Islet of Langerhans (tissue), 1 donor: Measurements from ENCODE around the gene GCKR.

ENCODE experiments used
- FAIRE-seq: peaks from one replicate; lab custom pipeline; 2011; peaks lifted over from hg19 to GRCh38; lab: Jason Lieb, UNC

Gene GCKR, protein sequence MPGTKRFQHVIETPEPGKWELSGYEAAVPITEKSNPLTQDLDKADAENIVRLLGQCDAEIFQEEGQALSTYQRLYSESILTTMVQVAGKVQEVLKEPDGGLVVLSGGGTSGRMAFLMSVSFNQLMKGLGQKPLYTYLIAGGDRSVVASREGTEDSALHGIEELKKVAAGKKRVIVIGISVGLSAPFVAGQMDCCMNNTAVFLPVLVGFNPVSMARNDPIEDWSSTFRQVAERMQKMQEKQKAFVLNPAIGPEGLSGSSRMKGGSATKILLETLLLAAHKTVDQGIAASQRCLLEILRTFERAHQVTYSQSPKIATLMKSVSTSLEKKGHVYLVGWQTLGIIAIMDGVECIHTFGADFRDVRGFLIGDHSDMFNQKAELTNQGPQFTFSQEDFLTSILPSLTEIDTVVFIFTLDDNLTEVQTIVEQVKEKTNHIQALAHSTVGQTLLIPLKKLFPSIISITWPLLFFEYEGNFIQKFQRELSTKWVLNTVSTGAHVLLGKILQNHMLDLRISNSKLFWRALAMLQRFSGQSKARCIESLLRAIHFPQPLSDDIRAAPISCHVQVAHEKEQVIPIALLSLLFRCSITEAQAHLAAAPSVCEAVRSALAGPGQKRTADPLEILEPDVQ

DNA sequence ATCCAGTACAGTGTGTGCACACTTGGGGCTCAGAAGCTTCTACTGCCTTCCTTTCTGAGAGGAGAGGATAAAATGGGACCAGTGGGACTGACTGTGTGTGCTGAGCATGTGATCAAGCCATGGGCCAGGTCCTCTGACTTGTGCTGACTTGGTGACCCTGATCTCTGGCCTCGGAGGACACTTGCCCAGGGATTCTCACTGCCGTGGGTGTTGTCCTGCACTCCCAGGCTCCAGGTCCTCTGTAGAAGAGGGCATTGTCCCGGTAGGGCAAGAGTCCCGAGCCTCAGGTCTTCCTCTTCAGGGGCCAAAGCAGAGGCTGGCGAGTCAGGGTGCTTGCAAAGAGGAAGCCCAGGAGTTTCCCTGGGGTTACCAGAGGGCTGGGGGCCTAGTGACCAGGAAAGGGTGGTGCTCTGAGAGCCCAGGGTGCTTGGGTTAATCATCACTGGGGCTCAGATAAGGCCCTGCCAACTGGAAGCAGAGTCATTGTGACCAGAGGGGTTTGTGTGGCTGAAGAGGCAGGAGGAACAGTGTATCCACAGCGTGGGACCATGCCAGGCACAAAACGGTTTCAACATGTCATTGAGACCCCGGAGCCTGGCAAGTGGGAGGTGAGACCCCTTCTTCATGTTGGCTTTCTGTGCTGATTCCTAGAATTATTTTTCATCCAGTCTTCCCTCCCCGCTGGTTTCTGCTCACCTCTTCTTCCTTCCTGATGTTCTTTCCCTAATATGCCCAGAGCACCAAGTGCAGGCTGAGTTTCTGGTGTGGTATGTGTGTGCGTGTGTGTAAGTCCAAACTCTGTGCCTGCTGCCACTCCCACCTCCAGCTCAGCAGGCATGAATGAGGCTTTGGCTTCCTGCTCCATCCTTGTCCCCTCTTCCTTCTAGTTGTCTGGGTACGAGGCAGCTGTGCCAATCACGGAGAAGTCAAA, at the start of gene GCKR:
TSS of gene GCKR (plus strand) at position 483 of the 931 bp plus-strand sequence. CDS start at position 549, 66 bp downstream.
- no peak for FAIRE-seq

DNA sequence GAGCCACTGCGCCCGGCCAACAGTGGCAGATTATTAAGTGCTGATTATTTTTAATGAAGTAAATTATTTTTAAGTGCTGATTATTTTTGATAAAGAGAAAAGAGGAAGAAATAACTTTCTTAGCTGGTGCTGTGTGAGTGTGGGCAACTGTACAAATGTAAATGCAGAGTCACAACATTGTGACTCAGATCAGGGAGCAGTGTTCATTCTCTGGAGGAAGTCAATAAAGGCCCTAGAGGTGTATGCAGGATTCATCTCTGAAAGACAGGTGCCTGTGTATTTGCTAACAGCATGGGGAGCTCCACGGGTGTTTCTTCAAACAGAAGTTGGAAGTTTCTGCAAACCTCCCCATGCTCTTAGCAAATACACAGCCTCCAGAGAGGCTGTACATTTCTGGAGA, 48.3 kb upstream of the GCKR start:
- FAIRE-seq, result no peak

DNA sequence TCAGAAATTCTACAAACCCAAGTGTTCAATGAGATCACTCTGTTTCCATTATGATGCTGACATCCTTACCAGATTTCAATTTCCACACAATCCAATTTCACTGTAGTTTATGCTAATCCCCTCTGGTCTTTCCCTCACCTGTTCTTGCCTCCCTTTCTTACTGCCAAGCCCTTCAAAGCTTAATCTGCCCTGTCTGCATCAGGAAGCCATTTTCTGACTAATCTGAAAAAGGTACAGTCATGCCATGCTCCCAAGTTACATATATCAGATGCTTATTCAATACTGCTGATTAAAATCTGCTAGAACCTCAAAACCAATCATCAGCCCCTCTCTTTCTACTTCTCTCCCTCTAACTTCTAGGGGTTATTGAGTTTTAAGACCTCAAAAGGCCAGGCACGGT, 45.5 kb upstream of the GCKR start:
- FAIRE-seq, result no peak

DNA sequence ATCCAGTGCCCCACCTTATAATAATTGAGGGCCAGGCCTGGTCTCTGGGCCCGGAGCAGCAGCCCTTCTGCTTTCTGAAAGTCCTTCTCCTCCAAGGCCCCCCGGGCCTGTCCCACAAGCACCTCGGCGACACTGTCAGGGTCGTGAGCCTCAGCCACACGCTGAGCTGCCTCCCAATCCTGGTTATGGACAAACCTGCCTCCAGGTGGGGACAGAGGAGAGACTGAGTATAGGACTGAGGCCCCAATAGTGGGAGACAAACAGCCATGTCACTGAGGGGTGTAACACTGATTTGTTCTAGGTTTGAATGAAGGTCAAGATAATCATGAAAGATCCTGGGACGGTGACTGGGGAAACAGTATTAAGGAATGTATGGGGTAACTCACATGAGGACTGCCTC, 42.7 kb upstream of the GCKR start:
- no peak for FAIRE-seq

DNA sequence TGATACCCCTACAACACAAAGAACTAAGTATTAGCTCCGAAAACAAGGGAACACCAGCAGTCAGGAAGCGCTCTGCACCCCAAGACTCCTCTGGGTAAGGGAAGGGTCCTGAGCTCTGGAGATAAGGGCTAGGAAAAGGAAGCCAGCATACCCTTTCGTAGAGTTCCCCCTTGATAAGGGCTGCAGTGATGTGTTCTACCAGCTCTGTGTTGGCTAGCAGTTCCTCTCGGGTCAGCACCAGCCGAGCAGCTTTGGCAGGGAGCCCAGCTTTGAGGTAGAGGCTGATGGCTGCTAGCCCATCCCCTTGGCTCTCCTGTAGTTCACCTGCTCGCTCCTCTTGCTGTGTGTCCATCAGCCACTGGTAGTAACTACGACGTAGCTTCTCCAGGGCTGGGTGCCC, 35.5 kb upstream of the GCKR start:
- FAIRE-seq, result no peak

DNA sequence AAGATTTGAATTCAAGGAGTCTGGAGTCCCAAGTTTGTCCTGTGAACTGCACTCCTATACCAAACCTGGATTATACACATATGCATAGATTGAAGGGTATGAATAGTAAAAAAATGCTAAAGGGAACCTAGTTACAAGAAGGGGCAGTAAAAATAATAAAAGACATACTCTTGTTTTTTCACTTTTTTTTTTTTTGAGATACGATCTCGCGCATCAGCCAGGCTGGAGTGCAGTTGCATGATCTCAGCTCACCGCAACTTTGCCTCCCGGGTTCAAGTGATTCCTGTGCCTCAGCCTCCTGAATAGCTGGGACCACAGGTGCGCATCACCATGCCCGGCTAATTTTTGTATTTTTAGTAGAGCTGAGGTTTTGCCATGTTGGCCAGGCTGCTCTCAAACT, 32.2 kb upstream of the GCKR start:
- FAIRE-seq, result no peak

DNA sequence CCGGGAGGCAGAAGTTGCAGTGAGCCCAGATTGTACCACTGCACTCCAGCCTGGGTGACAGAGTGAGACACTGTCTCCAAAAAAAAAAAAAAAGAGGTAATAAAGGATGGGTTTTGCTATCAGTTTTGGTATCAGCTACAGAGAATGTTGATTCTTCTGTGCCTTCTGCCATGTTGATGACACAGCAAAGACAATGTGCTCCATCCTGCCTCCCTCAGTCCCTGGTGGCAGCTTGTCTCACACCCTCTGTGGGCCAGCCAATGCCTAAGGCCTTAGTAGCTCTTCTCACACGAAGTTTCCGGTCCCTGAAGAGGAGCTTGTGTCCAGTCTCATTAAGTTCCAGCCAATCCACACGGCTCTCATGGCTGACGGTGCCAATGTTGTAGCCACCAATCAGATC, 24.7 kb upstream of the GCKR start:
- FAIRE-seq, result no peak

DNA sequence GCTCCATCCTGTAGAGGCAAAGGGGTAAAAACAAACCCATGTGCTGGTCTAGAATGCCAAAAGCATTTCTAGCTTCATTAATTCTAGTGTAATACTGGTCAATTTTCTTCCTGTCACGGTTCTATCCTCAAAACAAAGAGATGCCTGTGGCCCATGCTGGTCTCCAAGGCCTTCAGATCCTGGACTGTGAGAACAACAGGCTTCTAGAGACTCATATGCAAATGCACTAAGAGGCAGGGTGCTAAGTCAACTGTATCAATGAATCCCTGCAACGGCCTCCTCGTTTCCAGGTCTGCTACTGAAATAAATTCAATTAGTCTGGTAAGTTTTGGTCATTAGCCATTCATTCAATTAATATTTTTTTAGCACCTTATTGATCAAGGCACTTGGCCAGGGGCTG, 11.1 kb upstream of the GCKR start:
- FAIRE-seq, result no peak

DNA sequence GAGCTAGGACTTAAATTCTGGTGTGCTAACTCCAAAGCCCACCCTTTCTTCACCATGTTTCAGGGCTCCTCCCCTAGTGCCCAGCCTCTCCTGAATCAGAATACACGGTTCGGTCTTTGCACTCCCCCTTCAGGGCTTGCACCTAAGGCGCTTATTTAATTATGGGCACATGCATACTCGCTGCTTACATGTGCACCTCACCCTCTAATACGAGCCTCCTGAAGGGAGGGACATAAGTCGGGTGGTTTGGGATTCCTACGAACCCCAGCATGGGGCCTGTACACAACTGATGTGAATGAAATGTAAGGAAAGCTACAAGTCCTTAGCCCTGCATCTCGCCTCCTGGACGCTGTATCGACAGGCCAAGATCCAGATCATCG, 7.5 kb upstream of the GCKR start:
- FAIRE-seq, result no peak

DNA sequence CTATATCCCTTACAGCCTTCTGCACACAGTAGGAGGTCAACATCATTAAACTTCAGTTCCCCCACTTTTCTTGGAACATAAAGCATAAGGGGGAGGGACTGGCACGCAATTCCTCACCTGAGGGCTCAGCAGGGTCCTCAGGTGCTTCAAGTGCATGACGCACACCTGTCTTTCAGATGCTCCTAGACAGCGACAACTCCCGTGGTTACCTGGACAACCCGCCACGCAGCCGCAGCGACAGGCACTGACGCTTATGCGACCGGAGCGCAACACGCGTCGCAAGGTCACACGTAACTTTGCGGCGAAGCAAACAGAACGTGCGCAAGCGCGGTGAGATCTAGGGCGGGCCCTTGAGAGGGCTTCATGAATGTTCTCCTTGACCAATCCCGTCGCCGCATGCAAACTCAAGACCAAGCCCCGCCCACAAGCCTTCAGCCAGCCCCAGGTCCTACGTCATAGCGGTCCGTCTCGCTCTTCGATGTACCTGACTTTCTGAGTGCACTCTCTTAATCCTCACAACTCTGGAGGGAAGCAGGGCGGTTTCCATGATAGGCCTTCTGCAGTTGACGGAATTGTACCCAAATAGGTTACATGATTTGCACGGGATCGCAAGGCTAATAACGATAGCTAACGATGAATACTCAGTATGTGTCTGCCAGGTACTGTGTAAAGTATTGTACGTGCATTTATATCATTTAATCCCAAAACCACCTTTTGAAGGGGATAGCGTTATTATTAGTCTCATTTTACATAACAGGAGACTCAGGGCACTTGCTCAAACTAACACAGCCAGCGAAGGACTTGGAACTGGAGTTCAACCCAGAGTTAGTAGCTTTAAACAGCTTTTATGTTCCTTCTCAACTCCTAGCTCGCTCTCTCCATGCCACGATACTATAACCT, 6.9 kb upstream of the GCKR start, which contains the start of gene IFT172:
TSS of gene IFT172 (minus strand) at position 246 of the 900 bp plus-strand sequence. CDS start at position 156, 90 bp downstream.
- peak; percentile 82 for FAIRE-seq

DNA sequence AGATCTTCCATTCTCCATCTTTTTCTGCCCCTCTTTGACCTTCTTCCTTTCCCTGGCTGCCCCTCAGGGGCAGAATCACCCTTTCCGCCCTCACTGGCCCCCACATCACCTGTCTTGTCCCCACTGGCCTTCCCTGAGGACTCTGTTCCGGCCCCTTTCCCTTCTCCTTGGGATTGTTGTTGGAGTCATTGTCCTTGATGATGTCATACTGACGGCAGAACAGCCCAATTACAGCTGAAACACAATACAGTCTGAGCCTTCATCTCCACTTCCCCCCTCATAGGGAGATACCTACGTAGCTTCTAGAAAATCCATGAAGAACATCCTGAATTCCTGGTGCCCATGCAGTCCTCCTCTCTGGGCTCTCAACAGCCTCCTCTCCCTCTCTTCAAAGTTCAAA, 4.1 kb upstream of the GCKR start:
- FAIRE-seq, result no peak

DNA sequence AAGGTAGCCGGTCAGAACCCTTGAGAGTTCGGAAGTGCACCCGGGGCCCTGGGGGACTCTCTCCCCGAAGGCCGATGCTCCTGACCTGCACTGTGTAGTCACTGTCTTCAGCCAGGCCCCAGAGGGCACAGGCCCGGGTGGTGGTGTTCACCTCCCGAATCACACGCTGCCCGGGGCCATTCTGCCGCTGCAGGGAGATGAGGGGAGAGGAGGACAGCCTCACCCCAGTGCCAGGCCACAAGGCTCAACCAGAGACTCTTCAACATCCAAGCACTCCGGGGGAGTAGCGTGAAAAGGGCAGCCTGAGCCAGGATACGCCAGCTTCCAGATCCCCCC, 2.7 kb upstream of the GCKR start:
- no peak for FAIRE-seq

DNA sequence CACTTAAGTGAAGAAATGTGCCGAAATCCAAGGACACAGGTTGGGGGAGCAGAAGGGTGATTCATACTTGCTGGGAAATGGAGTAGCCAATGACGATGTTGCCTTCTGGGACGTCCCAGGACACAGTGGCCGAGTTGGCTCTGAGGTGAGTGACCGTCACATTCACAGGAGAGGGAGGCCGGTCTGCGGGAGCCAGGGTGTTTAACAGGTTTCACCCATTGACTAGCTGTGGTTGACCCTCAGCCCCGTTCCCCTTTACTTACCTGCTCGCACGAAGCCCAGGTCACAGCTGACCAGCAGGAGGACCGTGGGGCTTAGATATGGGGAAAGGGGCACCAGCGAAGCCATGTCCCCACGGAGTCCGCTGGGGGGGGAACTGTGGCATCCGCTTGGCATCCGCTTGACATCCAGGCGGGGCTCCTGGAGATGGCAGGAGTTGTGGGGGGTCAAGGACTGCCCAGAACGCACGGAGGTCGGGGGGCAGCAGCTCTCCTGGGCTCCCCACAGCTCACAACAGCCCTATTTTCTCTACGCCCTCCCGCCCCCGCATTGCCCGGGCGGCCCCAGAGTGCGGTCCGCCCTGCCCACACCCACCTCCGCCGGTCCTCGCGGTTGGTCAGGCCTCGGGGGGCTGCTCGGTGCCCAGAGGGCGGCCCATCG, 2.2 kb upstream of the GCKR start:
- no peak for FAIRE-seq

DNA sequence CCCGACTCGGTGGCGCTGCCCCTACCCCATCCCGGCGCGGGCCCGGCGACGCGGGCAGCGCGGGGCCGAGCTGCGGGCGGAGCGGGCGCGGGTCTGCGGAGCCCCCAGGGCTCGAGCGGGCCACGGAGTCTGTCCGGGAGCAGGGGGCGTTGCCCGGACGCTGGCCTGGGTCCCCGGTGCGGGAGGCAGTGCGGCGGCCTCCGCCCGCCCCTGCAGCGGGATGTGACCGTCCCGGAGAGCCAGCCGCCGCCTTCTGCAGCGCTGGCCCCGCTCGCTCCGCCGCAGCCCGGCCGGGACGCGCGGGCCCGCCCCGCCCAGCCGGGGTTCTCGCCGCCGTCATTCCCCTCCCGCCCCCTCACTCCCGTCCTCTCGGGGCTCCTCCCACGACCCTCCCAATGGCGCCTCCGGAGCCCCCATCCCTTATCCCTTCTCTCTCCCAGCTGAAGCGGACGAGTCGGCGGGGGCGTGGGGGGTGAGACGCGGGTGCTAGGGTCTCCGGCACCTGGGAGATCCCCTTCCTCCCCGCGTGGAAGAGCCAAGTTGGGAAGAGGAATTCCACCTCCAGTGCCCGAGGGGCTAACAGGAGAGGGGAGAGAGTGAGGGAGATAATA, 1.6 kb upstream of the GCKR start, which contains the start of gene FNDC4:
TSS of gene FNDC4 (minus strand) at position 257 of the 611 bp plus-strand sequence. CDS start 521 bp downstream, outside the sequence.
- no peak for FAIRE-seq

DNA sequence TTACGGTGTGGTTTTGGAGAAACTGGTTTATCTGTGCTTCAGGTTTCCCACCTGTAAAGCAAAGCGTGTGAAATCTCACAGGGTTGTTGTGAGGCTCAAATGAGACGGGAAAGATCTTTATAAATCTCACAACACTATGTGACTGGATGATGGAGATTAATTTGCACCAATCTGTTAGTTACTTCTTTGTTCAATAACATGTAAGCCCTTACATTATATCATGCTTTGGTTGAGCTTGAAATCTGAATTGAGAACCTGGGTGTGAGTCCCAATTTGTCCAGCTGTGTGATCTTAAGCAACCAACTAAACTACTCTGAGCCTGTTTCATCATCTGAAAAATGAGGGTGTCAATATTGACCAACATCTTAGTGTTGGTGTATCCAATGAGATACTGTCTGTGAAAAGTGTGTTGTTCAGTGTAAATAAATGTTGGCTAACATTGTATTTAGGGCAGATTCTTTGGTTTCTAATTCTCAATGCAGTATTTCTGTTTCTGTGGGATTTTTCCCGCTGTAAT, 741 bp upstream of the GCKR start:
- no peak for FAIRE-seq

DNA sequence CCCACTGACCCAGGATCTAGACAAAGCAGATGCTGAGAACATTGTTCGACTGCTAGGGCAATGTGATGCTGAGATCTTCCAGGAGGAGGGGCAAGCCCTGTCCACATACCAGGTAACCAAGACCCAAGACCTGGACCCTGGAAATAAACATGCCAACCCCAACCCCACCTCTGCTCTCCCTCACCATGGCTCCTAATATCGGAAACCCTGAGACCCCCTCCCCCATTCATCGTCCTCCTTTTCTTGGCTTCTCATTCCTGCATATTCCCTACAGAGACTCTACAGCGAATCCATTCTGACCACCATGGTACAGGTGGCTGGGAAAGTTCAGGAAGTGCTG, 619 bp downstream of the GCKR start:
- FAIRE-seq, result no peak

DNA sequence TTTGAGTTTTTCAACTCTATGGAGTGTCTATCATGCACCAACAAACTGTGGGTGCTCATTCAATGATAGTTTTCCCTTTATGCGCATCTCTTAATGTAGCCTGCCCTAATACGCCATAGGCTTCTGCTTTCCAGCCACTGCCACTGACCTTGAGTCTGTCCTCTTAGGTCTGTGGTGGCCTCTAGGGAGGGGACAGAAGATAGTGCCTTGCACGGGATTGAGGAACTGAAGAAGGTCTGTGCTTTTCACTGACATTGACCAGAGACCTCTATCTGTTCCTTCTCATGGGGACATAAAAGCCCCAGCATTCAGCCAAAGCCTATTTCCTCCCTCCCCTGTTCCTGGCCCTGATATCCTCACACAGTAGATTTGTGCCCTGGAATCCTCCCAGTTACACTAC, 2.3 kb downstream of the GCKR start:
- FAIRE-seq, result no peak

DNA sequence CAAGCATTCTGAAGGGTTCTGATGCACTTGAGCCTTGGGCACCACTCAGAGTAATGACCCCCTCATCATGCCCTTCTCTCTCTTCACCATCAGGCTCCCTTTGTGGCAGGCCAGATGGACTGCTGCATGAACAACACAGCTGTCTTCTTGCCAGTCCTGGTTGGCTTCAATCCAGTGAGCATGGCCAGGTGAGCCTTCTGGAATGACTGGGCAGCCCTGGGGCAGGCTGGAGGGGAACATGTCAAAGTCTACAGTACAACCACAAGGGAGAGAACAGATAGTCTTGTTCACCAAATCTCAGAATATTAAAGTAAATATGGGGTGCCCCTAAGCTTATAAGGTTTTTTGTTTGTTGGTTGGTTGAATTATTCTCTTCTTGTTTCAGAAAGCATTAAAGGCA, 4.4 kb downstream of the GCKR start:
- no peak for FAIRE-seq

DNA sequence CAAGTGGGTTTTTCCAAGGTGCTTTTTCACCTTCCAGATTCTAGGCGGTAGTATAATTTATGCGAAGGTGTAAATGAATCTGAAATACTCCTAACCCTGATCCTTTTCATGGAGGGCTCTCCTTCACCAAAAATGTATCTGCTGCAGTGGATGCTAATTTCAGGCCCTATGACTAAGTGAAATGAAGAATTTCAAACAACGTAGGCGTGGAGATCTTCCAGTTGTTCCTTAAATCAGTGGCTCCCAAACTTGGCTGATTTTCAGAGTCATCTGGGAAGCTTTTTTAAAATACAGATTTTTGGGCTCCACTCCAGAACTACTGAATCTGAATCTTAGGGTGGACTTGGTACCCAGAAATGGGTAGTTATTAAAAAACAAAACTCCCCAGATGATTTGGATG, 5.5 kb downstream of the GCKR start:
- no peak for FAIRE-seq

DNA sequence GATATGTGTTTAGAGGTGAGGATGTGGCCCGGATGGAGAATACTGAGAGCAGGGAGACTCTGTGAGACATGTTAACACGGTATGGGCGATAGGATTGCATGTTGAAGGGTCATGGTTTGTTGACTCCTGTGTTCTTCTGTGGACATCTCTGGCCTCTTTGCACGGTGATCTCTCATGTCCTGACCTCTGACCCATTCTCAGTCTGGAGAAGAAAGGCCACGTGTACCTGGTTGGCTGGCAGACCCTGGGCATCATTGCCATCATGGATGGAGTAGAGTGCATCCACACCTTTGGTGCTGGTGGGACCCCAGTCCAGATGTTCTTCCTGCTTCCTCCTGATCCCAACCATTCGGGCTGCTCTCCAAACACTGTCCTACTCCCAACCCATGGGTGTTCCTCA, 9.9 kb downstream of the GCKR start:
- no peak for FAIRE-seq

DNA sequence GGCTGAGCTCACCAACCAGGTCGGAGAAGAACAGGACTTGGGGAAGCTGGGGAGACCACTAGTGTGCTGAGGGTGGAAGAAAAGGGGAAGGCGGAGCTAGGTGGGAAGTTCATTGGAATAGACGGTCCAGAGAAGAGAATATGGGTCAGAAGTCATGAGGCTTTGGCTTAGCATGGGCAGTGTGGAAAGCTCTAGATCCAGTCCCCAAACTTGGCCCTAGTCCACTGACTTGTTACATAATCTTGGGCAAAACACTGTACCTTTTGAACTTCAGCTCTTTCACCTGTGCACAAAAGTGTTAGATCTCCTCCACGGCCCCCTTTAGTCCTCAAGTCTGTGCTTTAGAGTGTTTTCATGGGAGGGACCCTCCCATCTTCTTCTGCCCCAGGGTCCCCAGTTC, 10.7 kb downstream of the GCKR start:
- FAIRE-seq, result no peak
